ENCODE data around the gene EFHD1. TPM values are rescaled to one million over a fixed set of nuclear protein-coding genes. Genes with fewer than 3 reads are reported as not detected.

The EFHD1 gene
- total and polyA plus RNA-seq, 2 of the 13 experiments (the other 11 are each of a cell fraction or from before 2014, with no cell fraction given) = 0.09 TPM; not detected in 1

DNA sequence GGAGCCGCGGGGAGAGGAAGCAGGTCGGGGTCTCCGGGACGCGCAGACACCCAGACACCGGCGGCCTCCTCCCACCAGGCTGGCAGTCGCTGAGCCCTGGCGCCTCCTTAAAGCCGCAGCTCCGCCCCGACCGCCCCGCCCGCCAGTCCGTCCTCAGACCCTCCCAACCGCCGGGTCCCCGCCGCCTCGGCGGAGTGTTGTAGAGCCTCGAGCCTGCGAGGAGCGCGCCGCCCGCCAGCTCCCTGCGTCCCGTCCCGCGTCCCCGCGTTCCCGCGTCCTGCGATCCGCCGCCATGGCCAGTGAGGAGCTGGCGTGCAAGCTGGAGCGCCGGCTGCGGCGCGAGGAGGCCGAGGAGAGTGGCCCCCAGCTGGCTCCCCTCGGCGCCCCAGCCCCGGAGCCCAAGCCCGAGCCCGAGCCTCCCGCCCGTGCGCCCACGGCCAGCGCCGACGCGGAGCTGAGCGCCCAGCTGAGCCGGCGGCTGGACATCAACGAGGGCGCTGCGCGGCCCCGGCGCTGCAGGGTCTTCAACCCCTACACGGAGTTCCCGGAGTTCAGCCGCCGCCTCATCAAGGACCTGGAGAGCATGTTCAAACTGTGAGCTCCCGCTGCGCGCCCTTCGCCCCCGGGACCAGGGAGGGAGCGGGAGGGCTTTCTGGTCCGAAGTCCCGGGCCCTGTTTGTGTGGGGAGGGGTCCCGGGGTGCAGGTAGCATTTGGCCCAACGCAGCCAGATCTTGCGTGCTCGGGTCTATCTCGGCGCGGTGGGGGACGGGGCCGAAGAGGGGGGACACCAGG is at the start of gene EFHD1 (continued):
- TF ChIP-seq, protein P1, sequence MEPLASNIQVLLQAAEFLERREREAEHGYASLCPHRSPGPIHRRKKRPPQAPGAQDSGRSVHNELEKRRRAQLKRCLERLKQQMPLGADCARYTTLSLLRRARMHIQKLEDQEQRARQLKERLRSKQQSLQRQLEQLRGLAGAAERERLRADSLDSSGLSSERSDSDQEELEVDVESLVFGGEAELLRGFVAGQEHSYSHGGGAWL (CRISPR knock-in tag; IDR thresholded peaks at IDR 0.05) = peak; percentile 96
- TF ChIP-seq STAT6 (CRISPR knock-in tag; IDR thresholded peaks at IDR 0.05; ENCODE audit: borderline replicate concordance) (no peak), ZNF713 (CRISPR knock-in tag; IDR thresholded peaks at IDR 0.05) (peak; percentile 48; the same call in 1 of the 2 replicates), KDM2A (CRISPR knock-in tag; IDR thresholded peaks at IDR 0.05; ENCODE audit: borderline replicate concordance, low read depth) (peak; percentile 35; the same call in 1 of the 2 replicates), CCDC6 (CRISPR knock-in tag; IDR thresholded peaks at IDR 0.05) (peak; percentile 89; the same call in 1 of the 2 replicates), ZNF292 (CRISPR knock-in tag; IDR thresholded peaks at IDR 0.05; ENCODE audit: borderline replicate concordance, low read depth) (no peak), ARNT (IDR thresholded peaks at IDR 0.05) (no peak), SMAD1 (CRISPR knock-in tag; IDR thresholded peaks at IDR 0.05; ENCODE audit: borderline replicate concordance, low read depth) (peak; percentile 84; the same call in 1 of the 2 replicates), MED8 (CRISPR knock-in tag; IDR thresholded peaks at IDR 0.05; ENCODE audit: insufficient replicate concordance) (peak; percentile 55), ZNF674 (CRISPR knock-in tag; IDR thresholded peaks at IDR 0.05; ENCODE audit: low read depth) (peak; percentile 90; the same call in 1 of the 2 replicates), ZNF543 (CRISPR knock-in tag; IDR thresholded peaks at IDR 0.05) (peak; percentile 89), CSRNP2 (CRISPR knock-in tag; conservative IDR thresholded peaks at IDR 0.05; ENCODE audit: low read depth) (peak; percentile 89), ZNF567 (CRISPR knock-in tag; IDR thresholded peaks at IDR 0.05; ENCODE audit: borderline replicate concordance) (peak; percentile 79; the same call in 1 of the 2 replicates), ZSCAN12 (CRISPR knock-in tag; IDR thresholded peaks at IDR 0.05) (peak; percentile 84; the same call in 1 of the 2 replicates), YEATS4 (CRISPR knock-in tag; IDR thresholded peaks at IDR 0.05; ENCODE audit: borderline replicate concordance) (peak; percentile 60; the same call in 1 of the 2 replicates), RFXAP (CRISPR knock-in tag; IDR thresholded peaks at IDR 0.05; ENCODE audit: borderline replicate concordance) (peak; percentile 73; the same call in 1 of the 2 replicates), ZNF652 (CRISPR knock-in tag; IDR thresholded peaks at IDR 0.05; ENCODE audit: borderline replicate concordance, low read depth) (no peak), ZNF264 (CRISPR knock-in tag; IDR thresholded peaks at IDR 0.05) (0 out of 2 replicates have a peak, but pooled peaks have one; percentile 58), PITX1 (CRISPR knock-in tag; IDR thresholded peaks at IDR 0.05) (0 out of 2 replicates have a peak, but pooled peaks have one; percentile 27)
- TF ChIP-seq, protein P2, sequence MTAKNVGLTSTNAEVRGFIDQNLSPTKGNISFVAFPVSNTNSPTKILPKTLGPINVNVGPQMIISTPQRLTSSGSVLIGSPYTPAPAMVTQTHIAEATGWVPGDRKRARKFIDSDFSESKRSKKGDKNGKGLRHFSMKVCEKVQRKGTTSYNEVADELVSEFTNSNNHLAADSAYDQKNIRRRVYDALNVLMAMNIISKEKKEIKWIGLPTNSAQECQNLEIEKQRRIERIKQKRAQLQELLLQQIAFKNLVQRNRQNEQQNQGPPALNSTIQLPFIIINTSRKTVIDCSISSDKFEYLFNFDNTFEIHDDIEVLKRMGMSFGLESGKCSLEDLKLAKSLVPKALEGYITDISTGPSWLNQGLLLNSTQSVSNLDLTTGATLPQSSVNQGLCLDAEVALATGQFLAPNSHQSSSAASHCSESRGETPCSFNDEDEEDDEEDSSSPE (CRISPR knock-in tag; IDR thresholded peaks at IDR 0.05) = peak; percentile 91
- TF ChIP-seq, protein P3, sequence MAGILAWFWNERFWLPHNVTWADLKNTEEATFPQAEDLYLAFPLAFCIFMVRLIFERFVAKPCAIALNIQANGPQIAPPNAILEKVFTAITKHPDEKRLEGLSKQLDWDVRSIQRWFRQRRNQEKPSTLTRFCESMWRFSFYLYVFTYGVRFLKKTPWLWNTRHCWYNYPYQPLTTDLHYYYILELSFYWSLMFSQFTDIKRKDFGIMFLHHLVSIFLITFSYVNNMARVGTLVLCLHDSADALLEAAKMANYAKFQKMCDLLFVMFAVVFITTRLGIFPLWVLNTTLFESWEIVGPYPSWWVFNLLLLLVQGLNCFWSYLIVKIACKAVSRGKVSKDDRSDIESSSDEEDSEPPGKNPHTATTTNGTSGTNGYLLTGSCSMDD (CRISPR knock-in tag; IDR thresholded peaks at IDR 0.05) = peak; percentile 74; the same call in 1 of the 2 replicates

All from HepG2 (cell line).